Activated CD8-positive, alpha-beta memory T cell treated with anti-CD3 and anti-CD28 coated beads, Interleukin-2, amount 50 U/mL, for 1 hour (primary cell): ENCODE results near the gene NTN3.

Experiments used
- DNase-seq: peaks from one replicate; pipeline ENCODE4 v3.0.0-alpha.2; 2020; ENCODE audit errors: extremely low read depth

Gene NTN3

DNA sequence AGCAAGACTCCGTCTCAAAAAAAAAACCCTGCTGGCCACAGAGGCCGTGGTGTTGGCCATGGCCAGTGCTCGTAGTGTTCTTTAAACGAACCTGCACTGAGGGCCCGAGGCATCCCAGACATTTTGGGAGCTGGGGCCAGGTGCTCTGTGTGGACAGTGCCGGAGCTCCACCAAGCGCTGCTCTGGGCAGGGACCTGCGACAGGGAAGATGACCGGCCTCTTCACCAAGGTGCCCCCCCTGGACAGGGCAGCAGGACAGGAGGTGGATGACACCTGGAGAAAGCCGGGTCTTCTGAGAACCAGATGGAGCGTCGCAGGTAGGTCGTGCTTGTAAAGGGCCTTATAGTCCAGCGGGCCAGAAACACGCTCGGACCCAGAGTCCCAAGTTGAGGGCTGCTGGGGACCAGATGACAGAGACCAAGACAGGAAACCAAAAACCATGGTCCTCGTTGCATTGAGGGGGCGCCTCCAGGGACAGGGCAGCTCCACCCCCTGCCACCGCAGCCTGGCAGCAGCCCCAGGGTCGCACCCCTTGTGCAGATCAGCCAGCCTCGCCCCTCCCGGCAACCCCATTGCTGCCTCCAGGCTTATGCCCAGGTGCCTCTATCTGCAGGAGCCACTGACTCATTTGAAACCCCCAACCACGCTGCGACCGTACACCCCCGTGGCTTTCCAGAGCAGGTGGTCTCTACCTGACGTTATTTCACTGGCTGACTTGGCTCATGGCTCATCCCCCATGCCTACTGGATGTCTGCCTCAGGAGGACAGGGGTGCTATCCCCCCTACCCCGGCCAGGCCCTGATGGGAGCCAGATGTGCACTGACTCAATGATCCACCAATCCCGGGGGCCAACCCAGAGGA, 4.2 kb upstream of the NTN3 start:
- DNase-seq: no peak

DNA sequence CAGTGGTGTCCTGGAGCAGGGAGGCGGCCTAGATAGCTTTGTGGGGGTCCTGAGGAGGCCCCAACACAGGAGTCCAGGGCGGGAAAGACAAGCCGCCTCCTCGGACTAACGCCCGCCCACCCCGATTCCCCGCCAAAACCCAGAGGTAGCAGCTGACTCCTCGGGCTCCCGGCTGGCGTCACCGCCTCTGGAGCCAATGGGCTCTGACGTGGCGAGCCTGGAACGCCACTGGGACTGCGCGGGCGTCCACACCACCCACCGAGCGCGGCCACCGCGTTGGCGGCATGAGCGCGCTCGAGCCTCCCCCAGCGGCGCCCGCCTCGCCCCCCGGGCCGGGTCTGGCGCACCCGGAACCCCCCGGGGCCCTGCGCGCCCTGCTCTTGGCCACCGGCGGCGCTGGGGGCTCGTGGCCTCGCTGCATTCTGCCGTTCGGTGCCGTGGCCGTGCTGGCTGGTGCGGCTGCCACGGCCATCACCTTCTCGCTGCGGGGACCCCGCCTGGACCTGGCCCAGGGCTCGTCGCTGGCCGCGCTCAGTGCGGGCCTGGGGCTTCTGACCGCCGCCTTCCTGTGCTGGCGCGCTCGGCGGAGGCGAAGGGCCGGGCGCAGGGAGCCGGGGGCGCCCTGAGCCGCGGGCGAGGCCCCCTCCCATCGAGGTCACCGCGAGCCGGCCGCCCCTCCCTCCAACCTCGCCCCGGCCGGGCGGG, 3.4 kb upstream of the NTN3 start:
- no peak for DNase-seq

- DNase-seq: no peak
Measured at GRCh38 chr16:2468233-2468724, 2.8 kb upstream of the NTN3 start.

- no peak for DNase-seq
Measured at GRCh38 chr16:2468725-2469398, 2.2 kb upstream of the NTN3 start.

- no peak for DNase-seq
Measured at GRCh38 chr16:2469399-2470233, 1.5 kb upstream of the NTN3 start.

DNA sequence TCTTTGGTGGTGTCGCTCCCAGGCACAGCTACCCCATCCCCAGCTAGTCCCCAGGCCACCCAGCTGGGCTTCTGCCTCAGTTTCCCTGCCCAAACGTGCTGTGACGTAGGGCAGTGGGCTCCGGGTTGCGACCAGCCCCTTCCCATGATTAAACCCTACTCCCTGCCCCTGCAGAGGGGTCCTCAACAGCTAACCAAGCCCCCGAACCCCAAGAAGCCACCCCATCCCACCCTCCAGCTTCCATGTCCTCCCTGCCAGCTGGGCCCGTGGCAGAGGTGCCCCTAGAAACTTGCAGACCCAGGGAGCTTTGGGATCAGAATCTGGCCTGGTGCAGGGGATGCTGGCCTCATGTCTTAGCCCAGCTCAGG, 879 bp upstream of the NTN3 start:
- no peak for DNase-seq

- no peak for DNase-seq
Measured at GRCh38 chr16:2470603-2471015, 488 bp upstream of the NTN3 start.

GRCh38 chr16:2471653-2472487, 773 bp downstream of the NTN3 start:
- DNase-seq: no peak

DNA sequence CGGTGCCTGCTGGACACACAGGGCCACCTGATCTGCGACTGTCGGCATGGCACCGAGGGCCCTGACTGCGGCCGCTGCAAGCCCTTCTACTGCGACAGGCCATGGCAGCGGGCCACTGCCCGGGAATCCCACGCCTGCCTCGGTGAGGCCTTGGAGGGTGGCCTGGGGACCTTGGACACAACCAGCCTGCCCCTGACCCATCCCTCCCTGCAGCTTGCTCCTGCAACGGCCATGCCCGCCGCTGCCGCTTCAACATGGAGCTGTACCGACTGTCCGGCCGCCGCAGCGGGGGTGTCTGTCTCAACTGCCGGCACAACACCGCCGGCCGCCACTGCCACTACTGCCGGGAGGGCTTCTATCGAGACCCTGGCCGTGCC, 1.4 kb downstream of the NTN3 start:
- no peak for DNase-seq

- DNase-seq: no peak
Measured at GRCh38 chr16:2472885-2473445, 1.9 kb downstream of the NTN3 start.

GRCh38 chr16:2473446-2473926, 2.4 kb downstream of the NTN3 start:
- DNase-seq: no peak

DNA sequence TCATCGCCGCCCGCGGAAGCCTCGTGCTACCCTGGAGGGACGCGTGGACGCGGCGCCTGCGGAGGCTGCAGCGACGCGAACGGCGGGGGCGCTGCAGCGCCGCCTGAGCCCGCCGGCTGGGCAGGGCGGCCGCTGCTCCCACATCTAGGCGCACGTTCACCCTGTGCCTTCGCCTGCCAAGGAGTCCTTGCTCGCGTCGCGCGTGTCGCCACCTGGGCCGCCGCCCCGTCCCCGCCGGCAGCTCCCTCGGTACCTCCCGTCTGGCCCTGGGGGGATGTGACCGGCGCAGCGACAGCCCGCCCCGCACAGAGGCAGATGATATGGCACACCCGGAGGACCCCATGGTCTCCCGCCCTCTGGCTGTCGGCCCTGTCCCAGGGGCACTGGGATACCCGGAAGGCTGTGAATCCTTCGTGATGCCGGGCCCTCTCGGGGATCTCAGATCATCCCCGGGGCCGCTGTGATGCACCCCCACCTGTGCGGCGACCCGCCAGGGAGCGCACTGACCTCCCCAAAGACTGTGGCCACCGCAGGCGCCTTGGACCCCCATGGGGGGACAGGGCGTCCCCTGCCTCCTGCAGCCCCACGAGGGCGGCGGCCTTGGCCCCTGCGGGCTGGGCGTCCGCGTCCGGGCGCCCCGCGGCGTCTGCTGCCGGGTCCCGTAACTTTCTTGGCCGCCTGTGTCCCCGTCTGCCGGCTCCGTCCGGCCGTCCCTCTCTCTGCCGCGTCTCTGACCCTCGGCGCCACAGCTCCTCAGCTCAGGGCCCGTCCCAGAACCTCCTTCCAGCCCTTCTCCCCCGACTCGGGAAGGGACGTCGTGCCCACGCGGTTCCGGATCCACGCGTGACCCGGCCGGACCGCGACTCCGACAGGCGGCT, 3.1 kb downstream of the NTN3 start:
- DNase-seq: no peak

DNA sequence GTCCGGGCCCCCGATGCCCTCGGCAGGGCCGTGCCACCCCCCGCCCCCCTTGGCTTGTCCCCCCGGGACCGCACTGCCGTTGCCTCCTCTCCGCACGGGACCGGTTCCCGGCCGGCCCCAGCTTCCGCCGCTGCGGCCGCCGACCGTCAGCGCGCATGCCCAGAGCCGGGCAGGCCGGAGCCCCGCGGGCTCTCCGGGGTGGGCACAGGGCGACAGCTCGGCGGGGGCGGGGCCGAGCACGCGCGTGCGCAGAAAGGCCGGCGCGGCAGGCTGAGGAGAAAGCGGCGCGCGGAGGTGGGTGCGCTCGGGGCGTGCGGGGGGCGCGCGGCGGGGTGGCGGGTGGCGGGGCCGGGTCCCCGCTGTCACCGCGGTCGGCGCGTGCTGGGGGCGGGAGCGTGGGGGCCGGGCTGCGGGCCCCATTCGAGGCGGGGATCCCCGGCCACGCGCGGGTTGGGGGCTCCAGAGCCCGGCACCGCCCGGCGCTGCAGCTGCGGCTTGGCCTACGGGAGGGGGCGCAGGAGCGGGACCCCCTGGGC, 3.8 kb downstream of the NTN3 start, which contains the start of gene TBC1D24:
TSS of gene TBC1D24 (plus strand) at position 251 of the 536 bp plus-strand sequence. CDS start 21,022 bp downstream, outside the sequence.
- DNase-seq: no peak

DNA sequence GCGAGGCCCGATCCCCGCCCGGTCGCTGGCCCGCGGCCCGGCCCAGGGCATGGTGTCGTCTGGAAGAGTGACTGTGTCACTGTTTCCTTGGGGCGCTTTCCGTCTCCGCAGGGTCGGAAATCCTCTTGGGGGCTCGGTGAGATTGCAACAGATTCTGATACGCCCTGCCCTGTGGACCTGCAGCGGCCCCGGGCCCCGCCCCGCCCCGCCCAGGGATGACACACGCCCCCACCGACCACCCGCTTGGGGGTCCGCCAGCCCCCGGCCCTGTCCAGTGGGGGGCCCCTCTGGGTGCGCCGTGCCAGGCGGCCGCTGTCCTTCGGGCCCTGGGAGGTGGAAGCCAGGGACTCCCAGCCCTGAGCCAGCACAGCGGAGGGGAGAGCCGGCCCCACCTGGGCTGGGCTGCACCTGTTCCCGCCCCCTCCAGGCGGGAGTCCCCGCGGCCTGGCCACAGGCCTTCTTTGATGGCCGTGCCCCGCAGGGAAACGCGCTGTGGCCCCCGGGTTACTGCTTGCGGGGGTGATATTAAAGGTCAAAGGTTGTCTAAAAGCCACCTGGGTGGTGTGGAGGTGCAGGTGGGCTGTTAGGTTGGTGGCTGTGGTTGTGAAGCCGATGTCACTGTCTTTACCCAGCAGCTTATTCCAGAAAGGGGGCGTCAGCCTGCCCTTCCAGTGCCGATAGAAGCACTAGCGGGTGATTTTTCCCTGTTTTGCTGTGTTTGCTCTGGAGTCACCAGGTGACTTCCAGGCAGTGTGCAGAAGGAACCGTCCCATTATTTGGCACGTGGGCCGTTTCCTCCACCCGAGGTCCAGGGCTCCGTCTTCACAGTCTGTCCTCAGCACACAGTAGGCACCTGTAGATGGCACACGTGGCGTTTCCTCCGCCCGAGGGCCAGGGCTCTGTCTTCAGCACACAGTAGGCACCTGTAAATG, 4.6 kb downstream of the NTN3 start:
- no peak for DNase-seq

DNA sequence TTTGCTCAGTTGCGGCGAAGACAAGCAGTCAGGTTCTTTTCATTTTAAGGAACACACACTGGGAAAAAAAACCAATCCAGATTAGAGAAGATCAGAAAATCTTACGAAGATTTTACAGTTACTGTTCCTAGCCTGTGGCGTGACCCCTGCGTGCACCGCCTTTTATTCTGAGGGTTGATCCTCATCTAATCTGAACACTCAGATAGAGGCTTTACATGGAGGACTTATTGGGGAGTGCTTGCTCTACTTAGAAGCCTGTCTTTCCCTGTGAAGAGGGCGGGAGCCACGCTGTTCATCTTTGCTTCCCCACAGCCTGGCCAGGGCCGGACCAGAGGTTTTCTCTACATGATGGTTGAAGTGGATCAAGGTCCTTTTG, 5.2 kb downstream of the NTN3 start:
- DNase-seq: no peak

- DNase-seq: no peak
Measured at GRCh38 chr16:2476741-2477140, 5.6 kb downstream of the NTN3 start.

GRCh38 chr16:2477327-2477726, 6.2 kb downstream of the NTN3 start:
- no peak for DNase-seq

DNA sequence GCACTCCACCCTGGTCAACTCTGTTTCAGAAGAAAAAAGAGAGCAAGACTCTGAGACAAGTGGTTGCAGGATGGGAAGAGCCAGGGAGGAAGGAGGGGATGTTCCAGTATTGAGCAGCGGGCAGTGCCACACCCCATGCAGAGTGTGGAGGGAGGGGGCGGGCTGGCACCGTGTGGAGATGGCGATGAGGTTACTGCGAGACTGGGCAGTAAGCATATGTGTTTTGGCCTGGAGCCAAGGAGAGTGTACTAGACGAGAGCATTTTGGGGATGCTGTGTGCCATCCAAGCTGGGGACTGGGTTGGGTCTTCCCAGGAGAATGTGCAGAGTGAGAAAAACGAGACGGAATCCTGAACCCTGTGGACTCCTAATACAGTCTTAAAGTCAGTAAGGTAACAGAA, 7.2 kb downstream of the NTN3 start:
- DNase-seq: no peak
